ENCODE data around the gene PGBD2. TPM values are rescaled to one million over a fixed set of nuclear protein-coding genes. Genes with fewer than 3 reads are reported as not detected.
"Not testable (repeated sequence)": the region's sequence is repeated elsewhere in the genome, so short reads cannot be mapped to it uniquely, and the experiment has no call there.

Gene PGBD2
- total RNA-seq, 2 donors from 2014 or later, result 4.0 to 6.1 TPM

GRCh38 chr1:248873409-248873992 is 32.5 kb upstream of the PGBD2 start:
- peak overlapping the region; percentile 91 to 99 for H3K4me3 Mint-ChIP-seq
- ATAC-seq (replicated peaks in 1 of 2), result peak; percentile 86 to 88
- peak; percentile 93 for DNase-seq
- no peaks in the 10 kb centered on the region for H3K9me3 Mint-ChIP-seq
- peaks cover 0 to 7% of the 10 kb centered on the region in 2 donors for H3K36me3 Mint-ChIP-seq (ENCODE audit: insufficient read depth in 2 of 2)
- peak overlapping the region; percentile 100 for H3K27ac Mint-ChIP-seq
- H3K4me1 Mint-ChIP-seq (ENCODE audit: low read depth), result peaks cover 26% of the 10 kb centered on the region
- no peaks in the 10 kb centered on the region for H3K27me3 Mint-ChIP-seq (ENCODE audit: low read depth)

- Mint-ChIP-seq H3K4me1 (ENCODE audit: low read depth) (peaks cover 26% of the 10 kb centered on the region), H3K4me3 (peak overlapping the region; percentile 91 to 99), H3K27me3 (ENCODE audit: low read depth) (no peaks in the 10 kb centered on the region), H3K36me3 (ENCODE audit: insufficient read depth in 2 of 2) (peaks cover 0 to 7% of the 10 kb centered on the region in 2 donors), H3K9me3 (no peaks in the 10 kb centered on the region), H3K27ac (peak overlapping the region; percentile 100)
- DNase-seq (peak; percentile 73 to 88), ATAC-seq (replicated peaks in 1 of 2) (peak; percentile 69 to 73)
These were observed 32.0 kb upstream of the PGBD2 start for GRCh38 chr1:248873993-248874533.

GRCh38 chr1:248881261-248881660 is 24.8 kb upstream of the PGBD2 start:
- no peaks in the 10 kb centered on the region for H3K4me1 Mint-ChIP-seq (ENCODE audit: low read depth)
- H3K36me3 Mint-ChIP-seq (ENCODE audit: insufficient read depth in 2 of 2), result no peaks in the 10 kb centered on the region
- ATAC-seq (replicated peaks in 1 of 2) (no peak), DNase-seq (no peak)
- H3K27ac Mint-ChIP-seq, result no peak overlapping the region
- H3K9me3 Mint-ChIP-seq, result no peaks in the 10 kb centered on the region
- no peak overlapping the region for H3K4me3 Mint-ChIP-seq
- H3K27me3 Mint-ChIP-seq (ENCODE audit: low read depth), result peaks cover 6% of the 10 kb centered on the region

- not testable (repeated sequence) for H3K36me3 Mint-ChIP-seq (ENCODE audit: insufficient read depth in 2 of 2); H3K4me1 Mint-ChIP-seq (ENCODE audit: low read depth); H3K27ac Mint-ChIP-seq; ATAC-seq (replicated peaks in 1 of 2); H3K9me3 Mint-ChIP-seq; H3K27me3 Mint-ChIP-seq (ENCODE audit: low read depth); H3K4me3 Mint-ChIP-seq; DNase-seq
These were observed 23.6 kb upstream of the PGBD2 start for GRCh38 chr1:248882427-248882826.

- H3K4me3 Mint-ChIP-seq, result no peak overlapping the region
- H3K9me3 Mint-ChIP-seq, result no peaks in the 10 kb centered on the region
- ATAC-seq (replicated peaks in 1 of 2) (no peak), DNase-seq (no peak)
- H3K27me3 Mint-ChIP-seq (ENCODE audit: low read depth), result peaks cover 6% of the 10 kb centered on the region
- no peaks in the 10 kb centered on the region for H3K36me3 Mint-ChIP-seq (ENCODE audit: insufficient read depth in 2 of 2)
- no peaks in the 10 kb centered on the region for H3K4me1 Mint-ChIP-seq (ENCODE audit: low read depth)
- H3K27ac Mint-ChIP-seq, result no peak overlapping the region
These were observed 21.3 kb upstream of the PGBD2 start for GRCh38 chr1:248884632-248885295.

- H3K36me3 Mint-ChIP-seq (ENCODE audit: insufficient read depth in 2 of 2), result no peaks in the 10 kb centered on the region
- no peaks in the 10 kb centered on the region for H3K9me3 Mint-ChIP-seq
- H3K27me3 Mint-ChIP-seq (ENCODE audit: low read depth), result peaks cover 12% of the 10 kb centered on the region
- no peaks in the 10 kb centered on the region for H3K4me1 Mint-ChIP-seq (ENCODE audit: low read depth)
- no peak overlapping the region for H3K4me3 Mint-ChIP-seq
- ATAC-seq (replicated peaks in 1 of 2) (no peak), DNase-seq (no peak)
- peak overlapping the region; percentile 4 for H3K27ac Mint-ChIP-seq
These were observed 20.4 kb upstream of the PGBD2 start for GRCh38 chr1:248885646-248886045.

- H3K36me3 Mint-ChIP-seq (ENCODE audit: insufficient read depth in 2 of 2), result no peaks in the 10 kb centered on the region
- no peaks in the 10 kb centered on the region for H3K4me1 Mint-ChIP-seq (ENCODE audit: low read depth)
- H3K4me3 Mint-ChIP-seq, result no peak overlapping the region
- H3K27me3 Mint-ChIP-seq (ENCODE audit: low read depth), result peaks cover 18% of the 10 kb centered on the region
- DNase-seq (no peak), ATAC-seq (replicated peaks in 1 of 2) (no peak)
- H3K27ac Mint-ChIP-seq, result no peak overlapping the region
- H3K9me3 Mint-ChIP-seq, result no peaks in the 10 kb centered on the region
These were observed 19.7 kb upstream of the PGBD2 start for GRCh38 chr1:248886237-248886895.

- ATAC-seq (replicated peaks in 1 of 2); H3K36me3 Mint-ChIP-seq (ENCODE audit: insufficient read depth in 2 of 2): not testable (repeated sequence)
These were observed 16.2 kb upstream of the PGBD2 start for GRCh38 chr1:248889914-248890243.

GRCh38 chr1:248890549-248891498 is 15.2 kb upstream of the PGBD2 start:
- H3K36me3 Mint-ChIP-seq (ENCODE audit: insufficient read depth in 2 of 2), result no peaks in the 10 kb centered on the region

More at GRCh38 chr1:248889914-248890243, 16.2 kb upstream of the PGBD2 start:
- H3K27me3 Mint-ChIP-seq (ENCODE audit: low read depth), result peaks cover 18% of the 10 kb centered on the region
- not testable (repeated sequence) for H3K27ac Mint-ChIP-seq; H3K4me1 Mint-ChIP-seq (ENCODE audit: low read depth); DNase-seq; H3K4me3 Mint-ChIP-seq; H3K9me3 Mint-ChIP-seq

GRCh38 chr1:248891758-248892157 is 14.3 kb upstream of the PGBD2 start:
- no peak for DNase-seq
- ATAC-seq (replicated peaks in 1 of 2), result no peak
- H3K27me3 Mint-ChIP-seq (ENCODE audit: low read depth), result peaks cover 28% of the 10 kb centered on the region
- no peaks in the 10 kb centered on the region for H3K36me3 Mint-ChIP-seq (ENCODE audit: insufficient read depth in 2 of 2)
- no peaks in the 10 kb centered on the region for H3K9me3 Mint-ChIP-seq
- no peak overlapping the region for H3K4me3 Mint-ChIP-seq
- no peak overlapping the region for H3K27ac Mint-ChIP-seq
- H3K4me1 Mint-ChIP-seq (ENCODE audit: low read depth), result no peaks in the 10 kb centered on the region

More at GRCh38 chr1:248890549-248891498, 15.2 kb upstream of the PGBD2 start:
- no peak for ATAC-seq (replicated peaks in 1 of 2)
- DNase-seq, result no peak
- Mint-ChIP-seq H3K27ac (no peak overlapping the region), H3K27me3 (ENCODE audit: low read depth) (peaks cover 20% of the 10 kb centered on the region), H3K9me3 (no peaks in the 10 kb centered on the region), H3K4me1 (ENCODE audit: low read depth) (no peaks in the 10 kb centered on the region), H3K4me3 (no peak overlapping the region)

GRCh38 chr1:248892590-248892989 is 13.4 kb upstream of the PGBD2 start:
- H3K27me3 Mint-ChIP-seq (ENCODE audit: low read depth), result peaks cover 28% of the 10 kb centered on the region
- ATAC-seq (replicated peaks in 1 of 2) (no peak), DNase-seq (no peak)
- no peaks in the 10 kb centered on the region for H3K9me3 Mint-ChIP-seq
- no peaks in the 10 kb centered on the region for H3K4me1 Mint-ChIP-seq (ENCODE audit: low read depth)
- no peaks in the 10 kb centered on the region for H3K36me3 Mint-ChIP-seq (ENCODE audit: insufficient read depth in 2 of 2)
- H3K27ac Mint-ChIP-seq, result no peak overlapping the region
- no peak overlapping the region for H3K4me3 Mint-ChIP-seq

GRCh38 chr1:248894837-248895236 is 11.2 kb upstream of the PGBD2 start:
- Mint-ChIP-seq H3K36me3 (ENCODE audit: insufficient read depth in 2 of 2) (no peaks in the 10 kb centered on the region), H3K9me3 (no peaks in the 10 kb centered on the region), H3K4me3 (no peak overlapping the region), H3K4me1 (ENCODE audit: low read depth) (no peaks in the 10 kb centered on the region), H3K27ac (no peak overlapping the region), H3K27me3 (ENCODE audit: low read depth) (peaks cover 35% of the 10 kb centered on the region)
- DNase-seq (no peak), ATAC-seq (replicated peaks in 1 of 2) (no peak)

Data from activated T-cell treated with anti-CD3 and anti-CD28 coated beads, Interleukin-2, amount 50 U/mL, for 72 hours (primary cell).